ENCODE measurements around the gene MIGA2. TPM values are rescaled to one million over a fixed set of nuclear protein-coding genes. Genes with fewer than 3 reads are reported as not detected.
A peak's percentile ranks its signal among the peaks of the same experiment; 100 is the strongest.

The MIGA2 gene
- total and polyA plus RNA-seq, 2 of the 8 experiments (the other 6 are each of a cell fraction or from before 2014, with no cell fraction given) = 24.6 to 39.0 TPM

- Histone ChIP-seq H2BK5ac (ENCODE audit: low read depth, low read length) (peak overlapping the region; percentile 12; the same call in 1 of the 2 replicates), H3K4me3 (ENCODE audit: extremely low read depth in 1 of 4, insufficient read depth in 2 of 4, low read depth in 3 of 4, low read length in 4 of 4) (peak overlapping the region; percentile 53 to 82 (median 73)), H3K23ac (ENCODE audit: insufficient read length) (no peak overlapping the region), H3K23me2 (ENCODE audit: low read depth, low read length) (peaks cover 8% of the 10 kb centered on the region), H3K4me1 (replicated peaks in 1 of 4; ENCODE audit: control insufficient read depth in 3 of 4, insufficient read depth in 4 of 4, low read length in 3 of 4) (peaks cover 0 to 9% (median 5%) of the 10 kb centered on the region in 4 experiments; a peak in 6 of 7 replicates), H4K20me1 (replicated peaks in 1 of 2; ENCODE audit: control insufficient read depth in 1 of 2, insufficient read depth in 2 of 2, low read length in 2 of 2) (peaks cover 7 to 19% of the 10 kb centered on the region in 2 experiments), H4K91ac (replicated peaks; ENCODE audit: insufficient read length, low read length) (no peak overlapping the region), H3K4ac (replicated peaks; ENCODE audit: insufficient read length, low read depth, low read length) (no peak overlapping the region), H2AFZ (ENCODE audit: low read length) (peak overlapping the region; percentile 56; the same call in 1 of the 2 replicates), H3K9ac (replicated peaks in 1 of 4; ENCODE audit: extremely low read depth in 1 of 4, low read depth in 3 of 4, low read length in 3 of 4) (peak overlapping the region in 3 of 4 experiments; percentile 40 to 53 (median 43); a peak in 4 of 7 replicates), H2BK15ac (ENCODE audit: low read length) (no peak overlapping the region), H3K14ac (ENCODE audit: insufficient read length) (no peak overlapping the region), H3K56ac (replicated peaks; ENCODE audit: insufficient read length, low read depth, low read length) (no peak overlapping the region), H3K18ac (ENCODE audit: extremely low read depth, low read length) (no peak overlapping the region), H3K9me3 (ENCODE audit: insufficient read depth in 2 of 2, low read depth in 1 of 2, low read length in 1 of 2) (no peaks in the 10 kb centered on the region), H3K27ac (ENCODE audit: low read depth, low read length) (no peak overlapping the region), H4K5ac (ENCODE audit: insufficient read length, low read depth, low read length) (peak overlapping the region; percentile 26), H2BK12ac (ENCODE audit: low read depth, low read length) (no peak overlapping the region), H3K4me2 (ENCODE audit: insufficient read depth in 1 of 2, low read depth in 2 of 2, low read length in 2 of 2) (peak overlapping the region; percentile 65 to 76), H4K8ac (ENCODE audit: extremely low read depth, insufficient read depth, low read length) (no peak overlapping the region; the same call in 1 of the 2 replicates), H3K79me1 (ENCODE audit: low read depth, low read length) (peaks cover 27% of the 10 kb centered on the region), H2BK120ac (replicated peaks; ENCODE audit: low read depth, low read length) (no peak overlapping the region), H3K36me3 (ENCODE audit: control insufficient read depth in 2 of 4, insufficient read depth in 4 of 4, low read length in 3 of 4) (peaks cover 0 to 5% (median 0%) of the 10 kb centered on the region in 4 experiments; a peak in 4 of 8 replicates), H2AK5ac (ENCODE audit: low read depth, low read length) (no peak overlapping the region), H3K79me2 (ENCODE audit: control insufficient read depth in 1 of 2, insufficient read depth in 2 of 2, low read length in 2 of 2) (peaks cover 8 to 42% of the 10 kb centered on the region in 2 experiments; a peak in 3 of 4 replicates), H3K27me3 (replicated peaks in 1 of 4; ENCODE audit: control insufficient read depth in 3 of 4, extremely low read depth in 1 of 4, insufficient read depth in 3 of 4, low read length in 3 of 4) (no peaks in the 10 kb centered on the region), H2BK20ac (ENCODE audit: low read length) (no peak overlapping the region)
- DNase-seq (ENCODE audit: low read depth in 1 of 2, low spot score in 2 of 2) (no peak), FAIRE-seq (no peak)
- ChIA-PET POLR2A (ENCODE audit: partially characterized antibody) (interaction anchor here (0.7 to 3.9 kb wide), 11 partner anchors 8 to 391 kb away, joined by 3 to 27 read pairs (median 4); partner anchors contain the start of genes IER5L, MIGA2, SET and SH3GLB2), CTCF (ENCODE audit: partially characterized antibody) (interaction anchor here (0.6 to 1.8 kb wide), 3 partner anchors 18 to 545 kb away, joined by 4 read pairs; partner anchors contain the start of gene SH3GLB2)
- WGBS, 2 experiments (ENCODE audit: extremely low coverage in 1 of 2, insufficient coverage in 1 of 2, insufficient read length in 1 of 2, insufficient replicate concordance in 2 of 2, low coverage in 1 of 2, low lambda C conversion rate in 2 of 2, missing lambda C conversion rate in 1 of 2) = 5% methylated on average over 12 of the region's 12 CpGs; no CpG with 5 or more reads in 1 of the 2 experiments
- TF ChIP-seq KDM1A (IDR thresholded peaks at IDR 0.05; ENCODE audit: borderline replicate concordance, low read length) = peak; percentile 84
- TF ChIP-seq RNF2 (IDR thresholded peaks at IDR 0.05; ENCODE audit: borderline replicate concordance, low read depth, low read length, missing control alignments, poor library complexity, severe bottlenecking) = no peak
- TF ChIP-seq ZNF274 (IDR thresholded peaks at IDR 0.05; ENCODE audit: borderline replicate concordance, extremely low read depth, low read length) = no peak
- TF ChIP-seq CTBP2 (IDR thresholded peaks at IDR 0.05; ENCODE audit: borderline replicate concordance, insufficient read depth, insufficient read length, low read length) = no peak
- no peak for TF ChIP-seq USF2 (IDR thresholded peaks at IDR 0.05; ENCODE audit: low read length)
- peak; percentile 36 for TF ChIP-seq KDM4A (IDR thresholded peaks at IDR 0.05; ENCODE audit: low read depth, low read length, severe bottlenecking)
- no peak for TF ChIP-seq YY1 (IDR thresholded peaks at IDR 0.05; ENCODE audit: low read depth, low read length)
Observed at GRCh38 chr9:129080298-129080600, 43.8 kb downstream of the MIGA2 start.

Data from H1 (cell line).